ENCODE results near the gene CA14.
"Not testable (repeated sequence)": the region's sequence is repeated elsewhere in the genome, so short reads cannot be mapped to it uniquely, and the experiment has no call there.

The CA14 gene

GRCh38 chr1:150235852-150236613 is 21.5 kb upstream of the CA14 start, which contains the start of gene ANP32E:
Gene ANP32E, minus strand, starts transcription at chr1:150236112. Its CDS starts 326 bp downstream, at chr1:150235786.
- peak; percentile 98 for DNase-seq (ENCODE audit: insufficient read length, low spot score)
- FAIRE-seq: peak; percentile 31

GRCh38 chr1:150236614-150237100 is 20.9 kb upstream of the CA14 start:
- FAIRE-seq (no peak), DNase-seq (ENCODE audit: insufficient read length, low spot score) (no peak)

GRCh38 chr1:150237176-150237575 is 20.4 kb upstream of the CA14 start:
- DNase-seq (ENCODE audit: insufficient read length, low spot score); FAIRE-seq: not testable (repeated sequence)

- no peak for FAIRE-seq
- no peak for DNase-seq (ENCODE audit: insufficient read length, low spot score)
These were observed 19.8 kb upstream of the CA14 start for GRCh38 chr1:150237746-150238145.

GRCh38 chr1:150243003-150243402 is 14.6 kb upstream of the CA14 start:
- FAIRE-seq (no peak), DNase-seq (ENCODE audit: insufficient read length, low spot score) (no peak)

- no peak for FAIRE-seq
- DNase-seq (ENCODE audit: insufficient read length, low spot score): no peak
These were observed 7.6 kb upstream of the CA14 start for GRCh38 chr1:150249936-150250335.

GRCh38 chr1:150256198-150256553 is 1.4 kb upstream of the CA14 start:
- FAIRE-seq: no peak
- no peak for DNase-seq (ENCODE audit: insufficient read length, low spot score)

GRCh38 chr1:150256554-150257341 is 826 bp upstream of the CA14 start:
- FAIRE-seq: no peak
- no peak for DNase-seq (ENCODE audit: insufficient read length, low spot score)

GRCh38 chr1:150259217-150259616 is 1.6 kb downstream of the CA14 start:
- FAIRE-seq (no peak), DNase-seq (ENCODE audit: insufficient read length, low spot score) (no peak)

GRCh38 chr1:150259758-150260669 is 2.4 kb downstream of the CA14 start:
- FAIRE-seq (no peak), DNase-seq (ENCODE audit: insufficient read length, low spot score) (peak; percentile 48)

GRCh38 chr1:150261367-150261766 is 3.8 kb downstream of the CA14 start:
- no peak for DNase-seq (ENCODE audit: insufficient read length, low spot score)
- FAIRE-seq: no peak

GRCh38 chr1:150262388-150263320 is 5.1 kb downstream of the CA14 start:
- DNase-seq (ENCODE audit: insufficient read length, low spot score) (no peak), FAIRE-seq (no peak)

GRCh38 chr1:150263549-150263948 is 6.0 kb downstream of the CA14 start:
- no peak for FAIRE-seq
- no peak for DNase-seq (ENCODE audit: insufficient read length, low spot score)

GRCh38 chr1:150267896-150268295 is 10.3 kb downstream of the CA14 start:
- FAIRE-seq (no peak), DNase-seq (ENCODE audit: insufficient read length, low spot score) (no peak)

- no peak for FAIRE-seq
- DNase-seq (ENCODE audit: insufficient read length, low spot score): no peak
These were observed 10.7 kb downstream of the CA14 start for GRCh38 chr1:150268340-150268704.

- FAIRE-seq (peak; percentile 9), DNase-seq (ENCODE audit: insufficient read length, low spot score) (peak; percentile 95)
These were observed 11.3 kb downstream of the CA14 start, which contains the start of gene APH1A for GRCh38 chr1:150268705-150269403. Gene APH1A, minus strand, starts transcription at chr1:150269016. Its CDS starts 206 bp downstream, at chr1:150268810.

- FAIRE-seq (no peak), DNase-seq (ENCODE audit: insufficient read length, low spot score) (no peak)
These were observed 11.9 kb downstream of the CA14 start for GRCh38 chr1:150269451-150269850.

GRCh38 chr1:150271291-150271959 is 13.9 kb downstream of the CA14 start:
- DNase-seq (ENCODE audit: insufficient read length, low spot score) (no peak), FAIRE-seq (no peak)

All from HTR-8/SVneo (cell line).